HepG2 (cell line): ENCODE measurements around the gene ANAPC16. TPM values are rescaled to one million over a fixed set of nuclear protein-coding genes. Genes with fewer than 3 reads are reported as not detected.

Experiments used
- BHLHE40 ChIP-seq: IDR thresholded peaks from 2 replicates; pipeline ENCODE4 v1.6.1; 2011; ENCODE audit warnings: low read length, improper control_type of control experiment
- CSRNP2 ChIP-seq: sonication (generic); formaldehyde crosslinking; conservative IDR thresholded peaks from 2 replicates; pipeline ENCODE4 v1.8.0; 2022; ENCODE audit warnings: low read depth, missing genetic modification reagents
- HNRNPK ChIP-seq: fragments of 200-400 bp; formaldehyde crosslinking; IDR thresholded peaks from 2 replicates; pipeline ENCODE4 v1.6.1; 2018; ENCODE audit warnings: low read length, low read depth, moderate library complexity, mild to moderate bottlenecking; ENCODE audit not compliant: poor library complexity, severe bottlenecking
- HOXA5 ChIP-seq: sonication (generic); formaldehyde crosslinking; IDR thresholded peaks from 2 replicates; pipeline ENCODE4 v1.4.0; 2020; ENCODE audit warnings: missing genetic modification reagents
- KLF16 ChIP-seq, 2 experiments: sonication (generic) in 1 of 2; formaldehyde crosslinking in 1 of 2; IDR thresholded peaks; 2 replicates each; pipeline versions ENCODE4 v1.6.1 to v1.8.0; 2016 to 2023; ENCODE audit warnings: missing genetic modification reagents in 2 of 2, missing compliant biosample characterization in 1 of 2
- MED8 ChIP-seq: sonication (generic); formaldehyde crosslinking; IDR thresholded peaks from 2 replicates; pipeline ENCODE4 v1.8.1; 2023; ENCODE audit warnings: mild to moderate bottlenecking, missing genetic modification reagents; ENCODE audit not compliant: insufficient replicate concordance
- NKX3-1 ChIP-seq: sonication (generic); formaldehyde crosslinking; IDR thresholded peaks from 2 replicates; pipeline ENCODE4 v1.5.0; 2020; ENCODE audit warnings: missing genetic modification reagents
- NR2F2 ChIP-seq: IDR thresholded peaks from 2 replicates; pipeline ENCODE4 v1.6.1; 2012; ENCODE audit warnings: low read depth, inconsistent platforms, borderline replicate concordance
- RFXAP ChIP-seq: sonication (generic); formaldehyde crosslinking; IDR thresholded peaks from 2 replicates; pipeline ENCODE4 v1.4.0; 2020; ENCODE audit warnings: missing genetic modification reagents, borderline replicate concordance
- SCMH1 ChIP-seq: sonication (generic); formaldehyde crosslinking; IDR thresholded peaks from 2 replicates; pipeline ENCODE4 v1.9.0; 2021; ENCODE audit warnings: missing genetic modification reagents, mild to moderate bottlenecking, borderline replicate concordance
- ZBTB34 ChIP-seq: sonication (generic); formaldehyde crosslinking; IDR thresholded peaks from 2 replicates; pipeline ENCODE4 v1.8.0; 2022; ENCODE audit warnings: mild to moderate bottlenecking, missing genetic modification reagents
- ZBTB44 ChIP-seq: sonication (generic); formaldehyde crosslinking; IDR thresholded peaks from 2 replicates; pipeline ENCODE4 v1.4.0; 2020; ENCODE audit warnings: missing genetic modification reagents
- ZNF10 ChIP-seq: sonication (generic); formaldehyde crosslinking; IDR thresholded peaks from 2 replicates; pipeline ENCODE4 v1.4.0; 2020; ENCODE audit warnings: mild to moderate bottlenecking, low read depth, missing genetic modification reagents, borderline replicate concordance
- ZNF674 ChIP-seq: sonication (generic); formaldehyde crosslinking; IDR thresholded peaks from 2 replicates; pipeline ENCODE4 v1.5.0; 2020; ENCODE audit warnings: low read depth, mild to moderate bottlenecking, missing genetic modification reagents
- ZNF678 ChIP-seq: sonication (generic); formaldehyde crosslinking; IDR thresholded peaks from 2 replicates; pipeline ENCODE4 v1.4.0; 2020; ENCODE audit warnings: mild to moderate bottlenecking, missing genetic modification reagents
- ZNF724P ChIP-seq: sonication (generic); formaldehyde crosslinking; IDR thresholded peaks from 2 replicates; pipeline ENCODE4 v1.8.0; 2022; ENCODE audit warnings: missing genetic modification reagents, borderline replicate concordance
- ZNF746 ChIP-seq: sonication (generic); formaldehyde crosslinking; IDR thresholded peaks from 2 replicates; pipeline ENCODE4 v1.8.0; 2022; ENCODE audit warnings: mild to moderate bottlenecking, missing genetic modification reagents
- ZNF773 ChIP-seq: sonication (generic); formaldehyde crosslinking; IDR thresholded peaks from 2 replicates; pipeline ENCODE4 v1.4.0; 2020; ENCODE audit warnings: missing genetic modification reagents, borderline replicate concordance
- polyA plus RNA-seq, 8 experiments: library from polyadenylated mRNA; depleted of rRNA in 3 of 8; stranded (reverse) in 7 of 8; unstranded in 1 of 8; fragments of >200 nt; fragmentation: Illumina TruSeq in 4 of 8; extraction: Trizol in 4 of 8; gene quantifications; 2 replicates each; pipeline versions ENCODE4 v1.2.1 to v1.2.3, GENCODE V29; 2011 to 2016; ENCODE audit warnings: low read depth in 4 of 8, missing spikeins in 1 of 8, mixed read lengths in 1 of 8; ENCODE audit not compliant: insufficient read depth in 1 of 8
- total RNA-seq, 5 experiments: library from RNA; depleted of rRNA; stranded (reverse); fragments of >200 nt; fragmentation: Illumina TruSeq; extraction: Trizol; gene quantifications; 2 replicates each; pipeline ENCODE4 v1.2.3, GENCODE V29; 2016; ENCODE audit warnings: low read depth in 1 of 5
- TF ChIP-seq, protein P1 (sequence below): sonication (generic); formaldehyde crosslinking; IDR thresholded peaks from 2 replicates; pipeline ENCODE4 v1.4.0; 2020; ENCODE audit warnings: missing genetic modification reagents
- TF ChIP-seq, protein P2 (sequence below): sonication (generic); formaldehyde crosslinking; IDR thresholded peaks from 2 replicates; pipeline ENCODE4 v1.8.0; 2022; ENCODE audit warnings: missing genetic modification reagents, mild to moderate bottlenecking, moderate library complexity, borderline replicate concordance

Gene ANAPC16
- total and polyA plus RNA-seq, 2 of the 13 experiments (the other 11 are each of a cell fraction or from before 2014, with no cell fraction given) = 74.8 to 89.4 TPM

DNA sequence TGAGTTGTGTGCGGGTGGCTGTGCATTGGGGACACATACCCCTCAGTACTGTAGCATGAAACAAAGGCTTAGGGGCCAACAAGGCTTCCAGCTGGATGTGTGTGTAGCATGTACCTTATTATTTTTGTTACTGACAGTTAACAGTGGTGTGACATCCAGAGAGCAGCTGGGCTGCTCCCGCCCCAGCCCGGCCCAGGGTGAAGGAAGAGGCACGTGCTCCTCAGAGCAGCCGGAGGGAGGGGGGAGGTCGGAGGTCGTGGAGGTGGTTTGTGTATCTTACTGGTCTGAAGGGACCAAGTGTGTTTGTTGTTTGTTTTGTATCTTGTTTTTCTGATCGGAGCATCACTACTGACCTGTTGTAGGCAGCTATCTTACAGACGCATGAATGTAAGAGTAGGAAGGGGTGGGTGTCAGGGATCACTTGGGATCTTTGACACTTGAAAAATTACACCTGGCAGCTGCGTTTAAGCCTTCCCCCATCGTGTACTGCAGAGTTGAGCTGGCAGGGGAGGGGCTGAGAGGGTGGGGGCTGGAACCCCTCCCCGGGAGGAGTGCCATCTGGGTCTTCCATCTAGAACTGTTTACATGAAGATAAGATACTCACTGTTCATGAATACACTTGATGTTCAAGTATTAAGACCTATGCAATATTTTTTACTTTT, 59.7 kb downstream of the ANAPC16 start (continued):
- TF ChIP-seq ZNF674 (CRISPR knock-in tag) = peak; percentile 61; the same call in 1 of the 2 replicates
- peak; percentile 10; the same call in 1 of the 2 replicates for TF ChIP-seq NR2F2
- no peak; the same call in 1 of the 2 replicates for TF ChIP-seq HOXA5 (CRISPR knock-in tag)
- TF ChIP-seq ZBTB44 (CRISPR knock-in tag) = no peak
- TF ChIP-seq ZNF678 (CRISPR knock-in tag) = 0 out of 2 replicates have a peak, but pooled peaks have one; percentile 37
- TF ChIP-seq MED8 = peak; percentile 28
- peak; percentile 59 for TF ChIP-seq RFXAP (CRISPR knock-in tag)
- TF ChIP-seq HNRNPK = peak; percentile 6
- no peak for TF ChIP-seq ZNF746 (CRISPR knock-in tag)
- TF ChIP-seq NKX3-1 = no peak
- no peak for TF ChIP-seq ZBTB34 (CRISPR knock-in tag)
- TF ChIP-seq ZNF724P = 0 out of 2 replicates have a peak, but pooled peaks have one; percentile 9
- peak; percentile 72 for TF ChIP-seq BHLHE40
- TF ChIP-seq ZNF773 = no peak
- TF ChIP-seq ZNF10 = no peak
- TF ChIP-seq SCMH1 = no peak
- TF ChIP-seq KLF16 (CRISPR knock-in tag; IDR thresholded peaks at IDR 0.05) = 0 out of 4 replicates have a peak, but pooled peaks of 1 of the 2 experiments have one; percentile 2
- TF ChIP-seq, protein P1, sequence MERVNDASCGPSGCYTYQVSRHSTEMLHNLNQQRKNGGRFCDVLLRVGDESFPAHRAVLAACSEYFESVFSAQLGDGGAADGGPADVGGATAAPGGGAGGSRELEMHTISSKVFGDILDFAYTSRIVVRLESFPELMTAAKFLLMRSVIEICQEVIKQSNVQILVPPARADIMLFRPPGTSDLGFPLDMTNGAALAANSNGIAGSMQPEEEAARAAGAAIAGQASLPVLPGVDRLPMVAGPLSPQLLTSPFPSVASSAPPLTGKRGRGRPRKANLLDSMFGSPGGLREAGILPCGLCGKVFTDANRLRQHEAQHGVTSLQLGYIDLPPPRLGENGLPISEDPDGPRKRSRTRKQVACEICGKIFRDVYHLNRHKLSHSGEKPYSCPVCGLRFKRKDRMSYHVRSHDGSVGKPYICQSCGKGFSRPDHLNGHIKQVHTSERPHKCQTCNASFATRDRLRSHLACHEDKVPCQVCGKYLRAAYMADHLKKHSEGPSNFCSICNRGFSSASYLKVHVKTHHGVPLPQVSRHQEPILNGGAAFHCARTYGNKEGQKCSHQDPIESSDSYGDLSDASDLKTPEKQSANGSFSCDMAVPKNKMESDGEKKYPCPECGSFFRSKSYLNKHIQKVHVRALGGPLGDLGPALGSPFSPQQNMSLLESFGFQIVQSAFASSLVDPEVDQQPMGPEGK = peak; percentile 86
- no peak for TF ChIP-seq CSRNP2 (CRISPR knock-in tag)
- TF ChIP-seq, protein P2, sequence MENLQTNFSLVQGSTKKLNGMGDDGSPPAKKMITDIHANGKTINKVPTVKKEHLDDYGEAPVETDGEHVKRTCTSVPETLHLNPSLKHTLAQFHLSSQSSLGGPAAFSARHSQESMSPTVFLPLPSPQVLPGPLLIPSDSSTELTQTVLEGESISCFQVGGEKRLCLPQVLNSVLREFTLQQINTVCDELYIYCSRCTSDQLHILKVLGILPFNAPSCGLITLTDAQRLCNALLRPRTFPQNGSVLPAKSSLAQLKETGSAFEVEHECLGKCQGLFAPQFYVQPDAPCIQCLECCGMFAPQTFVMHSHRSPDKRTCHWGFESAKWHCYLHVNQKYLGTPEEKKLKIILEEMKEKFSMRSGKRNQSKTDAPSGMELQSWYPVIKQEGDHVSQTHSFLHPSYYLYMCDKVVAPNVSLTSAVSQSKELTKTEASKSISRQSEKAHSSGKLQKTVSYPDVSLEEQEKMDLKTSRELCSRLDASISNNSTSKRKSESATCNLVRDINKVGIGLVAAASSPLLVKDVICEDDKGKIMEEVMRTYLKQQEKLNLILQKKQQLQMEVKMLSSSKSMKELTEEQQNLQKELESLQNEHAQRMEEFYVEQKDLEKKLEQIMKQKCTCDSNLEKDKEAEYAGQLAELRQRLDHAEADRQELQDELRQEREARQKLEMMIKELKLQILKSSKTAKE = no peak
